WI38 (cell line): ENCODE results near the gene PXDC1.

Experiments
- H3K4me3 ChIP-seq: 2 replicates; pipeline ENCODE4 v1.5.1; 2011; ENCODE audit warnings: low read depth, mild to moderate bottlenecking, control low read depth, low read length
- TF ChIP-seq, protein P1 (sequence below): IDR thresholded peaks from 2 replicates; pipeline ENCODE4 v1.5.1; 2012; ENCODE audit warnings: low read depth, mild to moderate bottlenecking, control low read depth, low read length

The PXDC1 gene

DNA sequence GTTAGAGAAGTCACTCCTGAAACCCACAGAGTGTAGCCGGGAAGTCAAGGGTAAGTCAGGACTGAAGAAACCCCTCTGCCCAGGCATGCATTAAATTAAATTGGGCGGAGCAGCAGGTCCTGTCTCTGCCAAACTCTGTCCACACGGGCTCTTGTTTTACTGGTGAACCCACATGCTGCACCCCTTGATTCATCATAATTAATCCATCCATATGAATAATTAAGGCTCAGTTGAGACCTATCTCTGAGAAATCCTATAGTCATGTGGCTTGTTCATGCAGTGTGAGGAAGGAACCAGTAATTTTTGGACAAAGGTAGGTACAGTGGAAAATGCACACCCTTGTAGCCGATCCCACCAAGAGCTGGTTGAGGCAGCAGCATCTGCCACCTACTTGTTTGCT, 43.0 kb downstream of the PXDC1 start:
- H3K4me3 ChIP-seq = no peak overlapping the region
- TF ChIP-seq, protein P1, sequence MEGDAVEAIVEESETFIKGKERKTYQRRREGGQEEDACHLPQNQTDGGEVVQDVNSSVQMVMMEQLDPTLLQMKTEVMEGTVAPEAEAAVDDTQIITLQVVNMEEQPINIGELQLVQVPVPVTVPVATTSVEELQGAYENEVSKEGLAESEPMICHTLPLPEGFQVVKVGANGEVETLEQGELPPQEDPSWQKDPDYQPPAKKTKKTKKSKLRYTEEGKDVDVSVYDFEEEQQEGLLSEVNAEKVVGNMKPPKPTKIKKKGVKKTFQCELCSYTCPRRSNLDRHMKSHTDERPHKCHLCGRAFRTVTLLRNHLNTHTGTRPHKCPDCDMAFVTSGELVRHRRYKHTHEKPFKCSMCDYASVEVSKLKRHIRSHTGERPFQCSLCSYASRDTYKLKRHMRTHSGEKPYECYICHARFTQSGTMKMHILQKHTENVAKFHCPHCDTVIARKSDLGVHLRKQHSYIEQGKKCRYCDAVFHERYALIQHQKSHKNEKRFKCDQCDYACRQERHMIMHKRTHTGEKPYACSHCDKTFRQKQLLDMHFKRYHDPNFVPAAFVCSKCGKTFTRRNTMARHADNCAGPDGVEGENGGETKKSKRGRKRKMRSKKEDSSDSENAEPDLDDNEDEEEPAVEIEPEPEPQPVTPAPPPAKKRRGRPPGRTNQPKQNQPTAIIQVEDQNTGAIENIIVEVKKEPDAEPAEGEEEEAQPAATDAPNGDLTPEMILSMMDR = no peak

DNA sequence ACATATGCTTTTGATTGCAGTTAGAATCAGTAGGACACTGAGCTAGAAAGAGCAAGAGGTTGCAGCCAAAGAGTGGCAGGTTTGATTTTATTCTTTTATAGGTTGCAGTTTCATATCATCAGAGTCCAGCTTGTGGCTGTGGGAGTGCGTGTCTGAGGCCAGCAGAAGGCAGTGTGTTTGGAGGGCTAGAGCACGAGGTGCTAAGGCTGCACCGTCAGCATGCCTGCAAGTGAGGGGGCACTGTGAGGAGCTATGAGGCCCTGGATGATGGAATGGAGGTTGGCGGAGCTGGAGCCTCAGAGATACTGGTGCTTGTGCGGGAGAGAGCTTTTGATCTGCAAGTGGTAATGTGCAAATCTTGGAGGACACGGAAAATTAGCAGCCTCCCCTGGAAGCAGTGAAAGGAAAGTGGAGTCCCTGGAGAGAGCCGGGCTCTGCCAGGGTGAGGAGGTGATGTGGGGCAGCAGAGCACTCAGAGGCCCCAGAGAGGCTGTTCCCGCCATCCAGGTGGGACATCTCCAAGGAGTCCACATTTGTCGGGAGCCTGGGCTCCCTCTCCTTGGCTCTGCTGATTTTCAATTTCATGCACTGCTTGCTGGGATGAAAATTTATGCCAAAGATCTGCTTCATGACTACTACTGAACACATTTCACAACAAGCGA, 43.6 kb downstream of the PXDC1 start:
- no peak overlapping the region for H3K4me3 ChIP-seq
- TF ChIP-seq, protein P1 = no peak

DNA sequence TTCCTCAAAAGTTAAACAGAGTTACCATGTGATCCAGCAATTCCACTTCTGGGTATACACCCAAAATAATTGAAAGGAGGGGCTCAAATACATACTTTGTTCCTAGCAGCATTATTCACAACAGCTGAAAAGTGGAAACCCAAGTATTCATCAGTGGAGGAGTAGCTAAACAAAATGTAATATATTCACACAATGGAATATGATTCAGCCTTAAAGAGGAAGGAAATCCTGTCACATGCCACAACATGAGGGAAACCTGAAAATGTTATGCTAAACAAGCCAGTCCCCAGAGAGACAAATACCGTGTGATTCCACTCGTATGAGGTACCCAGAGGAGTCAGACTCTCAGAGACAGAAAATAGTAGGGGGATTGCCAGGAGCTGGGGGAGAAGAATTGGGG, 44.5 kb downstream of the PXDC1 start:
- TF ChIP-seq, protein P1 = no peak
- H3K4me3 ChIP-seq = no peak overlapping the region

DNA sequence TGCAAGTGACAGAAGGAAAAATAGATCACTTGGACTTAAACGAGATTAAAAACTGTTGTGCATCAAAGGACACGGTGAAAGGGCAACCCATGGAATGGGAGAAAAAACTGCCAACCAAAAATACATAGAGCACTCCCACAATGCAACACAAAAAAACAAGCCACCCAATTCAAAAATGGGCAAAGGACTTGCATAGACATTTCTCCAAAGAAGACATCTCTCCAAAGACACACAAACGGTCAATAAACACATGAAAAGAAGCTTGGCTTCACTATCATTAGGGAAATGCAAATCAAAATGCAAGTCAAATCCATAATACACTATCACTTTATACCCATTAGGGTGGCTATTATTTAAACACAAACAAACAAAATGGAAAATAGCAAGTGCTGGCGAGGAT, 45.0 kb downstream of the PXDC1 start:
- H3K4me3 ChIP-seq = no peak overlapping the region
- TF ChIP-seq, protein P1 = no peak

DNA sequence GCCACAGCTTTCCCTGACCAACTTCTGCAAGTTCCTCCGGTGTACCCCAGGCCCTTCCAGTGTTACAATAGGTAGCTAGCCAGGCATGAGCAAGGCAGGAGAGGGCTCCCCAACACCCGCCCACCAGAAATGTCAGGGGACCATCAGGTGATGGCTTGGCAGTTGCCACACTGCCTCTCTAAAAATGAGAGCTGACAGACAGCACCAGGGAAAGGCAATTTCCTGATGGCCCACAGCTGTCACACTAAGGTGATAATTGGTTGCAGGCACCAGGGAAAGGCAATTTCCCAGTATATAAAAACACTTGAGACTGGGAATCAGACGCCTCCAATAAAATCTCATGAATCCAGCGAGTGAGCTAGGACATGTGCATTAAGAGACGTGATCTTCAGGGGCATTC, 49.9 kb downstream of the PXDC1 start:
- H3K4me3 ChIP-seq = no peak overlapping the region
- TF ChIP-seq, protein P1 = no peak

DNA sequence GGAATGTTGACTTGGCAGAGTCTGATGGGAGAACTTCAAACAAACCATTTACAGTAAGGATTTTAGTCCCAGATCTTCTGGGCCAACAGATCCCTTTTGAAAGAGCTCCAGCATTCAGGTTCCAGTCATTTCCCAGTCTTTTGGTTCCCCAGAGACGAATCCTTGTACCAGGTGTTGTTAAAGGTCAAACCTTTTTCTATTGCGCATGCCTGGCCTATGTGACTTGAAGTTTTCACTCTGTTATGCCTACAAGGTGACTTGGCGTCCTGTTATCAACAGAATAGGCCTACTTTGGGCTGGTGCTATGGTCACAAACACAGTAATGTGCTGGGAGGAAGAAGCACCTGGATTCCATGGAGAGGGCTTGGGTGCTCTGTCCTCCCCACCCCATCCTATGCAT, 52.3 kb downstream of the PXDC1 start:
- TF ChIP-seq, protein P1 = no peak
- no peak overlapping the region for H3K4me3 ChIP-seq

DNA sequence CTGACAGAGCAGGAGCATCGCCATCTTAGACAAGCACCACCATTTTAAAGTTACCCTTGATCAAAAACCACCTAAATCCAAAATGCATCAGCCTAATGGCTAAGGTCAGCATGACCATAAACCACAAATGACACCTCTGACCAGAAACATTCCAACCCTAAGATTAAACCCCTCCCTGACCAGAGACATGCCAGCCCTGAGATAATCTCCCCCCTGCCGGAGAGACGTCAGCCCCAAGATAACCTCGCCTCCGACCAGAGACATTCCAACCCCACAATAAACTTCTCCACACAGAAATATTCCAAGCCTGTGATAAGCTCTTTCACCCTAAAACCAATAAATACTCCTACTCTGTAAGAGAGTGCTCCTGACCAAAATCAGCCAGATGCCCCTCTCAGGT, 53.5 kb downstream of the PXDC1 start:
- TF ChIP-seq, protein P1 = no peak
- no peak overlapping the region for H3K4me3 ChIP-seq
